SK-N-SH (cell line): ENCODE measurements around the gene NR6A1. TPM values are rescaled to one million over a fixed set of nuclear protein-coding genes. Genes with fewer than 3 reads are reported as not detected.

Experiments used
- CTCF ChIA-PET: fragments of 300-600, 350-600 bp; formaldehyde crosslinking; extraction: SDS; loops from one replicate; lab custom pipeline; 2021; lab: Yijun Ruan, JAX
- POLR2A ChIA-PET: fragments of 350-600 bp; sonication (Branson Sonifier 250); formaldehyde crosslinking; extraction: SDS; loops from one replicate; lab custom pipeline; 2020; ENCODE audit warnings: antibody characterized with exemption, inconsistent platforms; lab: Yijun Ruan, JAX
- DNase-seq: peaks from one replicate; pipeline ENCODE4 v3.0.0; 2012
- H2AFZ ChIP-seq: fragments of 200-600 bp; sonication (generic); 2 replicates; pipeline ENCODE4 v1.8.1; 2016; ENCODE audit warnings: antibody characterized with exemption, mild to moderate bottlenecking, low read depth
- H3F3A ChIP-seq: fragments of 200-600 bp; sonication (generic); replicated peaks from 2 replicates; pipeline ENCODE3; 2016; ENCODE audit warnings: antibody characterized with exemption, mild to moderate bottlenecking; ENCODE audit not compliant: insufficient read depth
- H3K27ac ChIP-seq, 2 experiments: fragments of 200-500 bp in 1 of 2; fragments of 200-600 bp in 1 of 2; sonication (Bioruptor generic) in 1 of 2; sonication (generic), shearing (Covaris generic) in 1 of 2; 2 replicates each; pipeline versions ENCODE4 v1.5.1 to v1.6.1; 2014 to 2016; ENCODE audit warnings: low read depth in 2 of 2, inconsistent platforms in 1 of 2, low read length in 1 of 2, mild to moderate bottlenecking in 1 of 2, mixed read lengths in 1 of 2
- H3K27me3 ChIP-seq: fragments of 200-600 bp; sonication (generic), shearing (Covaris generic); 2 replicates; pipeline ENCODE4 v1.6.1; 2016; ENCODE audit warnings: mixed run types; ENCODE audit not compliant: insufficient read depth
- H3K36me3 ChIP-seq, 2 experiments: fragments of 200-500 bp in 1 of 2; fragments of 200-600 bp in 1 of 2; sonication (Bioruptor generic) in 1 of 2; sonication (generic) in 1 of 2; replicated peaks in 1 of 2; 2 replicates each; pipeline versions ENCODE3 to v1.5.1; 2014 to 2016; ENCODE audit warnings: low read length in 1 of 2, mild to moderate bottlenecking in 1 of 2; ENCODE audit not compliant: insufficient read depth in 2 of 2, control insufficient read depth in 1 of 2
- H3K4me1 ChIP-seq, 2 experiments: fragments of 200-500 bp in 1 of 2; fragments of 200-600 bp in 1 of 2; sonication (Bioruptor generic) in 1 of 2; sonication (generic), shearing (Covaris generic) in 1 of 2; 2 replicates each; pipeline versions ENCODE4 v1.5.1 to v1.6.1; 2014 to 2016; ENCODE audit warnings: low read depth in 1 of 2, low read length in 1 of 2, mixed run types in 1 of 2; ENCODE audit not compliant: insufficient read depth in 2 of 2, control insufficient read depth in 1 of 2
- H3K4me2 ChIP-seq: fragments of 200-600 bp; sonication (generic), shearing (Covaris generic); 2 replicates; pipeline ENCODE4 v1.6.1; 2017; ENCODE audit warnings: mixed run types
- H3K4me3 ChIP-seq, 2 experiments: fragments of 200-500 bp in 1 of 2; fragments of 200-600 bp in 1 of 2; sonication (Bioruptor generic) in 1 of 2; sonication (generic), shearing (Covaris generic) in 1 of 2; 2 replicates each; pipeline versions ENCODE4 v1.5.1 to v1.8.1; 2014 to 2016; ENCODE audit warnings: low read depth in 2 of 2, inconsistent platforms in 1 of 2, low read length in 1 of 2, mild to moderate bottlenecking in 1 of 2, mixed read lengths in 1 of 2, moderate library complexity in 1 of 2
- H3K79me2 ChIP-seq: fragments of 200-600 bp; sonication (generic); 2 replicates; pipeline ENCODE4 v1.8.1; 2017; ENCODE audit warnings: mild to moderate bottlenecking; ENCODE audit not compliant: insufficient read depth
- H3K9ac ChIP-seq: fragments of 200-600 bp; sonication (generic); 2 replicates; pipeline ENCODE4 v1.6.1; 2017; ENCODE audit warnings: mixed run types
- H3K9me2 ChIP-seq: fragments of 200-600 bp; sonication (generic); 2 replicates; pipeline ENCODE4 v1.6.1; 2017; ENCODE audit warnings: mixed run types
- H3K9me3 ChIP-seq: fragments of 200-600 bp; sonication (generic); 2 replicates; pipeline ENCODE4 v1.6.1; 2017; ENCODE audit warnings: mixed run types, mild to moderate bottlenecking, moderate library complexity
- H4K20me1 ChIP-seq: fragments of 200-600 bp; sonication (generic); 2 replicates; pipeline ENCODE4 v1.6.1; 2017; ENCODE audit warnings: mild to moderate bottlenecking, mixed run types; ENCODE audit not compliant: insufficient read depth
- CHD2 ChIP-seq: fragments of 150-350 bp; IDR thresholded peaks from 2 replicates; pipeline ENCODE4 v1.6.1; 2018; ENCODE audit warnings: low read length; ENCODE audit not compliant: partially characterized antibody
- CTCF ChIP-seq: fragments of 200-600 bp; sonication (generic); IDR thresholded peaks from 2 replicates; pipeline ENCODE4 v1.6.1; 2017; ENCODE audit warnings: antibody characterized with exemption, mild to moderate bottlenecking, moderate library complexity
- EP300 ChIP-seq, 2 experiments: IDR thresholded peaks; 2 replicates each; pipeline versions ENCODE4 v1.4.0 to v1.6.1; 2012; ENCODE audit warnings: borderline replicate concordance in 1 of 2, low read depth in 1 of 2, low read length in 1 of 2
- FOXM1 ChIP-seq: IDR thresholded peaks from 2 replicates; pipeline ENCODE4 v1.4.0; 2012; ENCODE audit warnings: low read depth, mild to moderate bottlenecking
- GABPA ChIP-seq: IDR thresholded peaks from 2 replicates; pipeline ENCODE4 v1.4.0; 2012; ENCODE audit warnings: low read depth, mild to moderate bottlenecking
- MEF2A ChIP-seq: IDR thresholded peaks from 2 replicates; pipeline ENCODE4 v1.4.0; 2012; ENCODE audit warnings: low read depth, borderline replicate concordance
- NFIC ChIP-seq: IDR thresholded peaks from 2 replicates; pipeline ENCODE4 v1.4.0; 2012; ENCODE audit warnings: borderline replicate concordance
- NRF1 ChIP-seq: IDR thresholded peaks from 2 replicates; pipeline ENCODE4 v1.6.1; 2012; ENCODE audit warnings: low read depth, mild to moderate bottlenecking, low read length
- RCOR1 ChIP-seq: fragments of 150-350 bp; IDR thresholded peaks from 2 replicates; pipeline ENCODE4 v1.6.1; 2017; ENCODE audit warnings: antibody characterized with exemption, low read length
- REST ChIP-seq: IDR thresholded peaks from 2 replicates; pipeline ENCODE4 v1.6.1; 2012; ENCODE audit warnings: mild to moderate bottlenecking, low read depth, low read length, moderate library complexity
- RFX5 ChIP-seq: IDR thresholded peaks from 2 replicates; pipeline ENCODE4 v1.6.1; 2012; ENCODE audit warnings: mild to moderate bottlenecking, improper control_type of control experiment, low read length
- SIN3A ChIP-seq: IDR thresholded peaks from 2 replicates; pipeline ENCODE4 v1.6.1; 2012; ENCODE audit warnings: low read depth, mild to moderate bottlenecking, low read length, moderate library complexity, borderline replicate concordance
- TEAD4 ChIP-seq: IDR thresholded peaks from 2 replicates; pipeline ENCODE4 v1.4.0; 2012; ENCODE audit warnings: mild to moderate bottlenecking, borderline replicate concordance; ENCODE audit not compliant: insufficient read depth
- YY1 ChIP-seq: IDR thresholded peaks from 2 replicates; pipeline ENCODE4 v1.4.0; 2012; ENCODE audit warnings: low read depth, mild to moderate bottlenecking
- WGBS: methylation state at CpG from one replicate; pipeline ENCODE4 v1.1.6; 2017; ENCODE audit warnings: low lambda C conversion rate; 5-methylcytosine and 5-hydroxymethylcytosine counted together
- polyA plus RNA-seq, 3 experiments: library from polyadenylated mRNA; depleted of rRNA; stranded (reverse); fragments of >200 nt; gene quantifications; 2 replicates each; pipeline ENCODE4 v1.2.3, GENCODE V29; 2012
- TF ChIP-seq, protein P1 (sequence below): fragments of 150-350 bp; IDR thresholded peaks from 2 replicates; pipeline ENCODE4 v1.6.1; 2017; ENCODE audit warnings: antibody characterized with exemption, low read length, low read depth, borderline replicate concordance

NR6A1 gene
- polyA plus RNA-seq, 1 of the 3 experiments (the other 2 are of a cell fraction): 1.2 TPM

DNA sequence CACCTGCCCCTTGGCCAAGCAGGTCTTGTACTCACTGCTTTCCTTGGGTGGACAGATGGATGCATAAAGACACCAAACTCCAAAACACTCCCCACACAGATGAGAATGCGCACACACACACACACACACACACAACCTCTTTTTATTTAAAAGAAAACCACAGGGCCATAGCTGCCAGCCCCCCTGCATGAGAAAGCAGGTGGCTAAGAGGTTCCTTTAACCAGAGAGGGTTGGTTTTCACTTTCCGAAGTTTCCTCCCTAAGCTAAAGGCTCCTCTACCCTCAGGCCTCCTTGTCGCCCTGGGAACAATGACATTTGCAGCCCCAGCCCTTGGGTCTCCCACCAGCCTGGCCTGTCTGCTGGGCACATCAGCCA is 275.0 kb downstream of the NR6A1 start:
- no peak overlapping the region for H3K4me3 ChIP-seq
- TF ChIP-seq TEAD4 (no peak), EP300 (IDR thresholded peaks at IDR 0.05; ENCODE audit: borderline replicate concordance in 1 of 2, low read depth in 1 of 2, low read length in 1 of 2) (no peak), RFX5 (no peak), NRF1 (no peak), MEF2A (no peak), REST (no peak), CTCF (no peak), CHD2 (no peak), GABPA (no peak), FOXM1 (no peak), NFIC (no peak), SIN3A (no peak), RCOR1 (no peak), YY1 (no peak)
- TF ChIP-seq, protein P1, sequence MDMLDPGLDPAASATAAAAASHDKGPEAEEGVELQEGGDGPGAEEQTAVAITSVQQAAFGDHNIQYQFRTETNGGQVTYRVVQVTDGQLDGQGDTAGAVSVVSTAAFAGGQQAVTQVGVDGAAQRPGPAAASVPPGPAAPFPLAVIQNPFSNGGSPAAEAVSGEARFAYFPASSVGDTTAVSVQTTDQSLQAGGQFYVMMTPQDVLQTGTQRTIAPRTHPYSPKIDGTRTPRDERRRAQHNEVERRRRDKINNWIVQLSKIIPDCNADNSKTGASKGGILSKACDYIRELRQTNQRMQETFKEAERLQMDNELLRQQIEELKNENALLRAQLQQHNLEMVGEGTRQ: no peak
- TF ChIP-seq, all 33 proteins: peak for 0
- no peaks in the 10 kb centered on the region for H3K9me2 ChIP-seq
- H4K20me1 ChIP-seq: no peaks in the 10 kb centered on the region
- no peak for DNase-seq
- no peaks in the 10 kb centered on the region for H3K4me1 ChIP-seq
- ChIA-PET CTCF (no interaction called here), POLR2A (no interaction called here)
- no peak overlapping the region for H2AFZ ChIP-seq
- no peak overlapping the region for H3K9ac ChIP-seq
- H3K9me3 ChIP-seq: no peaks in the 10 kb centered on the region
- no peaks in the 10 kb centered on the region for H3F3A ChIP-seq
- H3K4me2 ChIP-seq: no peak overlapping the region
- no peaks in the 10 kb centered on the region for H3K36me3 ChIP-seq
- no peaks in the 10 kb centered on the region for H3K79me2 ChIP-seq
- H3K27me3 ChIP-seq: peaks cover 11% of the 10 kb centered on the region
- 82% methylated on average over 3 of the region's 3 CpGs for WGBS
- no peak overlapping the region for H3K27ac ChIP-seq
